Limb (tissue), 2 donors: ENCODE results near the gene LRRC51.
"Not testable (repeated sequence)": the region's sequence is repeated elsewhere in the genome, so short reads cannot be mapped to it uniquely, and the experiment has no call there.

Source experiments
- DNase-seq, 2 donors: peaks; one replicate each; pipeline ENCODE4 v3.0.0-alpha.2; 2016; ENCODE audit errors: extremely low spot score in 2 of 2

LRRC51 gene

GRCh38 chr11:72138821-72139390 is 58.3 kb downstream of the LRRC51 start:
- no peak for DNase-seq

- no peak for DNase-seq
These were observed 58.9 kb downstream of the LRRC51 start for GRCh38 chr11:72139500-72139899.

GRCh38 chr11:72140661-72141060 is 60.0 kb downstream of the LRRC51 start:
- no peak for DNase-seq

DNA sequence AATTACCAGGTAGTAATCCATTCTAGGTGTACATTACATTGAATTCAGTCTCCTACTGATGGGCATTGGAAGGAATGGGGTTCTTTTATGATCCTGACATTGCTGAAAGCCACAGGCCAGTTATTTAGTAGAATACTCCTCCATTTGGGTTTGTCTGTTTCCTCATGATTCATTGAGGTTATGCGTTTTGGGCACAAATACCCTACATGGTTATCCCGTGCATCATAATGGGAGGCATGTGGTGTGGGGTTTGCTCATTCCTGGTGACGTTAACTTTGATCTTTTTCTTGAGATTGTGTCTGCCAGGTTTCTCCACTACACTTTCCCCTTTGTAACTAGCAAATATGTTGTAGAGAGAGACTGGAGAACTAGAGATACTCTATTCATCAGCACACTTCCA is 60.4 kb downstream of the LRRC51 start:
- no peak for DNase-seq

DNA sequence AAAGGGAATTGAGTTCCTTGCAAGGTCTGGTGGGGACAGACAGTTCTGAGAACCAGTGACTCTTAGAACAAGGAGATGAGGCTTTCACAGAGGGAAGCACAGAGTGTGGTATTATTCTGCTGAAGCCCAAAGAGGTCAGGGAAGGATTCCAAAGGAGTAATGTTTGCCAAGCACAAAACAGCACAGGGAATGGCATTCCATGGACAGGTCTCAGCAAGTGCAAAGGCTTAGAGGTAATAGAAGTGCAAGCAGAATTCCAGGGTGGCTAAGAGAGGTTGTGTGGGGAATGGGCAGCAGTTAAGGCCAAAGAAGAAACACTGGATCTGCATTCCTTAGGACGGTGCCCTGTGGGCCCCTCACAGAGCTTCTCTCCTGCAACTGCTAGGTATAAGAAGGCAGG is 61.4 kb downstream of the LRRC51 start:
- not testable (repeated sequence) for DNase-seq

DNA sequence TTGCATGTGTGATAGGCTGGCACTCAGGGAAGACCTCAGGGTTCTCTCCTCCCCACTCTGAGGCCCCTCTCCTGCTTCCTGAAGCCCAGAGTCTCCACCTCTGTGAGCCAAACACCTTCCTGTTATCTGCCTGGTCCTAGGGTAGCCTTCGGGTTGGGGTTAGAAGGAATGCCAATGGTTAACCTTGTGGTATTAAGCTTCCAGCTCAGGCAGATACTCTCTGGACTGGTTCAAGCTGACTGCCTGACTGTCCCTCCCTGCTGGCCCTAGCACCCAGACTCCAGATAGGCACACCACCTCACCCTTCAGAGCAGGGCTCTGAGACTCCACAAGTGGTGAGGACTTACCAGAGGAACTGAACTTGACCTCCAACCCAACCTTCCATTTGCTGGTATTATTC is 61.9 kb downstream of the LRRC51 start:
- DNase-seq, result not testable (repeated sequence)

GRCh38 chr11:72144807-72145565 is 64.3 kb downstream of the LRRC51 start:
- DNase-seq, result no peak
